ENCODE data around the gene DUSP5.
"Not testable (repeated sequence)": the region's sequence is repeated elsewhere in the genome, so short reads cannot be mapped to it uniquely, and the experiment has no call there.

The DUSP5 gene

GRCh38 chr10:110532628-110533027 is 34.9 kb downstream of the DUSP5 start:
- H3K36me3 ChIP-seq (ENCODE audit: control insufficient read depth in 2 of 2, insufficient read depth in 2 of 2, low read length in 2 of 2); H3K9me3 ChIP-seq (ENCODE audit: control insufficient read depth in 2 of 2, low read length in 2 of 2); H3K4me3 ChIP-seq (ENCODE audit: low read length in 2 of 2); H3K9ac ChIP-seq (ENCODE audit: low read length in 2 of 2); H3K4me1 ChIP-seq (ENCODE audit: control insufficient read depth, insufficient read depth, low read length); H3K27ac ChIP-seq (ENCODE audit: low read length): not testable (repeated sequence)
- peaks cover 8 to 15% of the 10 kb centered on the region in 2 donors for H3K27me3 ChIP-seq (ENCODE audit: control insufficient read depth in 1 of 2, insufficient read depth in 2 of 2, low read length in 2 of 2)

DNA sequence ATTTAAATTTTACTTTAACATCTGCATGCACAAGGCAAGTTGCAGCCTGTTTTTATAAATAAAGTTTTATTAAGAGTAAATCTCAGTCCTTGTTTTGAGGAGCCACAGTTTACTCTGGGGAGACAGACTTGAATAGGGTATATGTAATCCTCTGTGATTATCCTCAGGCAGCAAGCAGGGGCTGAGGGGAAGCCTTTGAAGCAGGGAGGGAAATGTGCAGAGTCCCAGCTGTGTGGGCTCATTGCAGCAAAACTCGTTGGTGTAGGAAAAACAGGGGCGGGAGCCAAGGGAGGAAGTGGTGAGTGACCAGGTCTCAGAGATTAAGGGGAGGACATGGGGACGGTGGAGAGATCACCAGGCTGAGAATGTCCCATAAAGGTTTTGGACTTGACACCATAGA is 35.4 kb downstream of the DUSP5 start:
- no peaks in the 10 kb centered on the region for H3K36me3 ChIP-seq (ENCODE audit: control insufficient read depth in 2 of 2, insufficient read depth in 2 of 2, low read length in 2 of 2)
- H3K27ac ChIP-seq (ENCODE audit: low read length), result no peak overlapping the region
- no peaks in the 10 kb centered on the region for H3K9me3 ChIP-seq (ENCODE audit: control insufficient read depth in 2 of 2, low read length in 2 of 2)
- H3K4me3 ChIP-seq (ENCODE audit: low read length in 2 of 2), result no peak overlapping the region
- H3K4me1 ChIP-seq (ENCODE audit: control insufficient read depth, insufficient read depth, low read length), result peaks cover 4% of the 10 kb centered on the region
- H3K27me3 ChIP-seq (ENCODE audit: control insufficient read depth in 1 of 2, insufficient read depth in 2 of 2, low read length in 2 of 2), result peaks cover 8 to 15% of the 10 kb centered on the region in 2 donors
- H3K9ac ChIP-seq (ENCODE audit: low read length in 2 of 2), result no peak overlapping the region

- Histone ChIP-seq H3K4me3 (ENCODE audit: low read length in 2 of 2) (no peak overlapping the region), H3K27me3 (ENCODE audit: control insufficient read depth in 1 of 2, insufficient read depth in 2 of 2, low read length in 2 of 2) (peaks cover 8 to 17% of the 10 kb centered on the region in 2 donors), H3K4me1 (ENCODE audit: control insufficient read depth, insufficient read depth, low read length) (peaks cover 4% of the 10 kb centered on the region), H3K36me3 (ENCODE audit: control insufficient read depth in 2 of 2, insufficient read depth in 2 of 2, low read length in 2 of 2) (no peaks in the 10 kb centered on the region), H3K9ac (ENCODE audit: low read length in 2 of 2) (no peak overlapping the region), H3K9me3 (ENCODE audit: control insufficient read depth in 2 of 2, low read length in 2 of 2) (no peaks in the 10 kb centered on the region), H3K27ac (ENCODE audit: low read length) (no peak overlapping the region)
These were observed 36.9 kb downstream of the DUSP5 start for GRCh38 chr10:110534571-110534970.

DNA sequence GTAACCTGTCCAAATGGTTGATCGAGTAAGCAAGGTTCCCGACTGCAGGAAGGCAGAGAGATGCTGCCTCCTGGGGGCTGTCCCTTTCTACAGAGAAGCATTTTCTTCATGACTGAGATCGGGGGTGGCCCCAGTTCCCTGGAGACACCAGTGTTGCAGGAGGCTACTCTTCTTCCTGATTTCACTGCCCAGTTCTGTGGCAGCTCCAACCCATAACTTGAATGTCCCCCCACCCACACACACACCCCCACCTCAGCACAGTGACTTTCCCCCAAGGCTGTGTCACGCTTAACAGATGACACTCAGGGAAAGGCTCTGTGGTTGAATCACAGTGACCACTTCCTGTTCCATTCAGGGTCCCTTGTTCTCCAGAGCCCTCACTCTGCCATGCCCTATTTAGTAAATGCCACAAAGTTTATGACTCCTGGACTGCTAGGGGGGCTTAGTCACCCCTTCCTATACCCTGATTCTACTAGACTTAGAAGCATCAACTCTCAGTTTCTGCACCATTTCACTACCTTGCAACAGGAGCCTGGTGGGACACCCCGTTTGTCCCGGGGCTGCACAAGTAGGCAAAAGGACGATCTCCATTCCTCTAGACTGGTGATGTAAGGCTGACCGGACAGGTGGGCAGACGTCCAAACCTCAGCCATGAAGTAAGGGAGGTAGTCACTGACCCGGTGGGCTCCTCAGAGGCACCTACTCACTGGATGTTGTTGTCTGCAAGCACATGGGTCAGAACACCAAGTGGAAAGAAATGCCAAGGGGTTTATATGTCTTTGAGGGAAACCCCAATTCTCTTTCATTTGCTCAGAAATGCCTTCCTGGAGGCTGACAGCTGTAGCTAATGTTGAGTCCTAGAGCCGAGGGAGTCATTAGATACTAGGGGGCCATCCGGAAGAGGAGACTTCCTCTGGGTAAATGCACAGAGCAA is 38.5 kb downstream of the DUSP5 start:
- peaks cover 0 to 11% of the 10 kb centered on the region in 2 donors for H3K27me3 ChIP-seq (ENCODE audit: control insufficient read depth in 1 of 2, insufficient read depth in 2 of 2, low read length in 2 of 2)
- no peaks in the 10 kb centered on the region for H3K9me3 ChIP-seq (ENCODE audit: control insufficient read depth in 2 of 2, low read length in 2 of 2)
- no peak overlapping the region for H3K9ac ChIP-seq (ENCODE audit: low read length in 2 of 2)
- H3K27ac ChIP-seq (ENCODE audit: low read length), result no peak overlapping the region
- no peaks in the 10 kb centered on the region for H3K36me3 ChIP-seq (ENCODE audit: control insufficient read depth in 2 of 2, insufficient read depth in 2 of 2, low read length in 2 of 2)
- no peaks in the 10 kb centered on the region for H3K4me1 ChIP-seq (ENCODE audit: control insufficient read depth, insufficient read depth, low read length)
- no peak overlapping the region for H3K4me3 ChIP-seq (ENCODE audit: low read length in 2 of 2)

- Histone ChIP-seq H3K9ac (ENCODE audit: low read length in 2 of 2) (no peak overlapping the region), H3K36me3 (ENCODE audit: control insufficient read depth in 2 of 2, insufficient read depth in 2 of 2, low read length in 2 of 2) (no peaks in the 10 kb centered on the region), H3K4me1 (ENCODE audit: control insufficient read depth, insufficient read depth, low read length) (no peaks in the 10 kb centered on the region), H3K4me3 (ENCODE audit: low read length in 2 of 2) (no peak overlapping the region), H3K27ac (ENCODE audit: low read length) (no peak overlapping the region), H3K9me3 (ENCODE audit: control insufficient read depth in 2 of 2, low read length in 2 of 2) (no peaks in the 10 kb centered on the region), H3K27me3 (ENCODE audit: control insufficient read depth in 1 of 2, insufficient read depth in 2 of 2, low read length in 2 of 2) (peaks cover 0 to 8% of the 10 kb centered on the region in 2 donors)
These were observed 41.4 kb downstream of the DUSP5 start for GRCh38 chr10:110539091-110539490.

- H3K27ac ChIP-seq (ENCODE audit: low read length), result no peak overlapping the region
- H3K9ac ChIP-seq (ENCODE audit: low read length in 2 of 2), result no peak overlapping the region
- no peak overlapping the region for H3K4me3 ChIP-seq (ENCODE audit: low read length in 2 of 2)
- no peaks in the 10 kb centered on the region for H3K36me3 ChIP-seq (ENCODE audit: control insufficient read depth in 2 of 2, insufficient read depth in 2 of 2, low read length in 2 of 2)
- H3K4me1 ChIP-seq (ENCODE audit: control insufficient read depth, insufficient read depth, low read length), result no peaks in the 10 kb centered on the region
- H3K9me3 ChIP-seq (ENCODE audit: control insufficient read depth in 2 of 2, low read length in 2 of 2), result no peaks in the 10 kb centered on the region
- peaks cover 0 to 8% of the 10 kb centered on the region in 2 donors for H3K27me3 ChIP-seq (ENCODE audit: control insufficient read depth in 1 of 2, insufficient read depth in 2 of 2, low read length in 2 of 2)
These were observed 42.3 kb downstream of the DUSP5 start for GRCh38 chr10:110540031-110540430.

DNA sequence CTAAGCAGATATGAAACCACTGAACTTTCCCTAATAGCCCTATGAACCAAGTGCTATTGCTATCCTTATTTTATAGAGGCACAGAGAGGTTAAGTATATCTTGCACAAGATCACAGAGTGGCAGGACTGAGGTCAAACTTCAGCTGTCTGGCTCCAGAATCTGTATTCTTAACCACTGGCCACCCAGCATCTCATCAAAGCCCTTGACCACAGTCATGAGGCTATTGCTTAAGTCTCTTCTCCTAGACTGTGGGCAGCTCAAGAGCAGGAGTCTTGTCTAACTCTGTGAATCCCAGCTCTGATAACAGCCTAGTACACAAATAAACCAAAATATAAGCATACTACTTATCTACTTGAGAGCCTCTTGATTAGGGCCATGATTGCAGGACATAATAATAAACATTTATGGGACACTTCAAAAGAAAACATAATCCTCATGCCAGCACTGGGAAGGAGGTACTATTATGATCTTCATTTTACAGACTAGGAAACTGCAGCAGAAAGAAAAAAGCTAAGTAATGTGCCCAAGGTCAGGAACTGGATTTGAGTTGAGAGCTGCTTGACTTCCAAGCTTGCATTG is 47.3 kb downstream of the DUSP5 start:
- no peak overlapping the region for H3K4me3 ChIP-seq (ENCODE audit: low read length in 2 of 2)
- H3K27me3 ChIP-seq (ENCODE audit: control insufficient read depth in 1 of 2, insufficient read depth in 2 of 2, low read length in 2 of 2), result no peaks in the 10 kb centered on the region
- no peaks in the 10 kb centered on the region for H3K36me3 ChIP-seq (ENCODE audit: control insufficient read depth in 2 of 2, insufficient read depth in 2 of 2, low read length in 2 of 2)
- no peaks in the 10 kb centered on the region for H3K9me3 ChIP-seq (ENCODE audit: control insufficient read depth in 2 of 2, low read length in 2 of 2)
- H3K9ac ChIP-seq (ENCODE audit: low read length in 2 of 2), result no peak overlapping the region
- H3K4me1 ChIP-seq (ENCODE audit: control insufficient read depth, insufficient read depth, low read length), result no peaks in the 10 kb centered on the region
- H3K27ac ChIP-seq (ENCODE audit: low read length), result no peak overlapping the region

DNA sequence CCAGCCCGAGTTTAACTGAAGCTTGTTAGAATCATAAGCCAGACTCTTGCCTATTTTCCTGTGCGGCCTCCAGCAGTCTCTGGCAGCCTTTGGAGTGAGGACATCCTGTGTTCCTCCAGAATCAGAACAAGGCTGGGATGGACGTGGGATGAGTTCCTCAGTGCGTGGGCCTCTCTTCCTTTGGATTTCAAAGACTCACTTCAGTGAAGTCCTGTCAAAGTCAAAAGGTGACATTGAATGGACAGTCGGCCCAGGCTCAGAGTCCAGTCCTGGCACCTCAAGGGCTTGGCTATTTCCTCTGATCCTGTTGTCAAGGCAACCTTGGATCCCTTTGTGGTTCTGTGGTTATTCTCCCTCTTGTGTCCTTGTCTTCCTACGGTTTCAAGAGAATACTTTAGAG is 48.4 kb downstream of the DUSP5 start:
- Histone ChIP-seq H3K9ac (ENCODE audit: low read length in 2 of 2) (no peak overlapping the region), H3K27me3 (ENCODE audit: control insufficient read depth in 1 of 2, insufficient read depth in 2 of 2, low read length in 2 of 2) (no peaks in the 10 kb centered on the region), H3K27ac (ENCODE audit: low read length) (no peak overlapping the region), H3K4me1 (ENCODE audit: control insufficient read depth, insufficient read depth, low read length) (no peaks in the 10 kb centered on the region), H3K9me3 (ENCODE audit: control insufficient read depth in 2 of 2, low read length in 2 of 2) (no peaks in the 10 kb centered on the region), H3K36me3 (ENCODE audit: control insufficient read depth in 2 of 2, insufficient read depth in 2 of 2, low read length in 2 of 2) (no peaks in the 10 kb centered on the region), H3K4me3 (ENCODE audit: low read length in 2 of 2) (no peak overlapping the region)

DNA sequence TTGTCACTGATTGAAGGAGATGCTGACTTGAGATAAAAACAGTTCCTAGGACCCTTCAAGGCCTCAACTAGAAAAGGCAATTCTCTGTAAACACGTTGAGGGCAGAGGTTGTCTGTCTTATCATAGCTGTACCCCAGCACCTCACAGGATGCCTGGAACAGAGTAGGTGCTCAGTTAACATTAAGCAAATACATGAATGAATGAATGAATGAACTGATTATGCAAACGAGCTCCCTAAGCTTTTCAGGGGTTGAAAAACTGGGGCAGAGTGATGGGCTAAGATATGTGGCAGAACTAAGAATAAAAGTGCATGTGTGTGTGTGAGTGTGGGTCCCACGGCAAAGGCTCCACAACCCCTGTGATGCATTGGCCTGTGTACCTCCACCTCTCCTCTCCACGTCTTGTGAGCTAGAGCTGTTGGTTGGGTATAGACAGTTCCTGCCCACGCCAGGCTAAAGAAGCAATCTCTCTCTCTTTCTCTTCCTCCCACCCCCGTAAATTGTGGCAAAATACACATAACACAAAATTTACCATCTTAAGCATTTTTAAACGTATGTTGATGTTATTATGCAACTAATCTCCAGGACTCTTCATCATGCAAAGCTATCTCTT is 48.9 kb downstream of the DUSP5 start:
- Histone ChIP-seq H3K9ac (ENCODE audit: low read length in 2 of 2) (no peak overlapping the region), H3K9me3 (ENCODE audit: control insufficient read depth in 2 of 2, low read length in 2 of 2) (no peaks in the 10 kb centered on the region), H3K36me3 (ENCODE audit: control insufficient read depth in 2 of 2, insufficient read depth in 2 of 2, low read length in 2 of 2) (no peaks in the 10 kb centered on the region), H3K4me3 (ENCODE audit: low read length in 2 of 2) (no peak overlapping the region), H3K27ac (ENCODE audit: low read length) (no peak overlapping the region), H3K27me3 (ENCODE audit: control insufficient read depth in 1 of 2, insufficient read depth in 2 of 2, low read length in 2 of 2) (no peaks in the 10 kb centered on the region), H3K4me1 (ENCODE audit: control insufficient read depth, insufficient read depth, low read length) (no peaks in the 10 kb centered on the region)

- H3K9ac ChIP-seq (ENCODE audit: low read length in 2 of 2), result no peak overlapping the region
- H3K36me3 ChIP-seq (ENCODE audit: control insufficient read depth in 2 of 2, insufficient read depth in 2 of 2, low read length in 2 of 2), result no peaks in the 10 kb centered on the region
- H3K4me1 ChIP-seq (ENCODE audit: control insufficient read depth, insufficient read depth, low read length), result no peaks in the 10 kb centered on the region
- H3K4me3 ChIP-seq (ENCODE audit: low read length in 2 of 2), result no peak overlapping the region
- H3K9me3 ChIP-seq (ENCODE audit: control insufficient read depth in 2 of 2, low read length in 2 of 2), result no peaks in the 10 kb centered on the region
- H3K27ac ChIP-seq (ENCODE audit: low read length), result no peak overlapping the region
- H3K27me3 ChIP-seq (ENCODE audit: control insufficient read depth in 1 of 2, insufficient read depth in 2 of 2, low read length in 2 of 2), result no peaks in the 10 kb centered on the region
These were observed 49.5 kb downstream of the DUSP5 start for GRCh38 chr10:110547139-110547761.

Data from stomach smooth muscle (tissue), 2 donors.